ENCODE measurements around the gene FRMD6.
"Not testable (repeated sequence)": the region's sequence is repeated elsewhere in the genome, so short reads cannot be mapped to it uniquely, and the experiment has no call there.

DNA sequence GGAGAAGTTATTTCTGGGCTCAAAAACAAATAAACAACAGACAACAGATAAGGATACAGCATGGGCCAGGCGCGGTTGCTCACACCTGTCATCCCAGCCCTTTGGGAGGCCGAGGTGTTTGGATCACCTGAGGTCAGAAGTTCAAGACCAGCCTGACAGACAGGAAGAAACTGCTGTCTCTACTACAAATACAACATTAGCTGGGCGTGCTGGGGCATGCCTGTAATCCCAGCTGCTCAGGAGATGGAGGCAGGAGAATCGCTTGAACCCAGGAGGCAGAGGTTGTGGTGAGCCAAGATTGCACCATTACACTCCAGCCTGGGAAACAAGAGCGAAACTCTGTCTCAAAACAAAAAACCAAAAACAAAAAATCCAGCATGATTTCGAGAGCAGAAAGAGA is 117.6 kb downstream of the FRMD6 start:
- TF ChIP-seq, protein P1, sequence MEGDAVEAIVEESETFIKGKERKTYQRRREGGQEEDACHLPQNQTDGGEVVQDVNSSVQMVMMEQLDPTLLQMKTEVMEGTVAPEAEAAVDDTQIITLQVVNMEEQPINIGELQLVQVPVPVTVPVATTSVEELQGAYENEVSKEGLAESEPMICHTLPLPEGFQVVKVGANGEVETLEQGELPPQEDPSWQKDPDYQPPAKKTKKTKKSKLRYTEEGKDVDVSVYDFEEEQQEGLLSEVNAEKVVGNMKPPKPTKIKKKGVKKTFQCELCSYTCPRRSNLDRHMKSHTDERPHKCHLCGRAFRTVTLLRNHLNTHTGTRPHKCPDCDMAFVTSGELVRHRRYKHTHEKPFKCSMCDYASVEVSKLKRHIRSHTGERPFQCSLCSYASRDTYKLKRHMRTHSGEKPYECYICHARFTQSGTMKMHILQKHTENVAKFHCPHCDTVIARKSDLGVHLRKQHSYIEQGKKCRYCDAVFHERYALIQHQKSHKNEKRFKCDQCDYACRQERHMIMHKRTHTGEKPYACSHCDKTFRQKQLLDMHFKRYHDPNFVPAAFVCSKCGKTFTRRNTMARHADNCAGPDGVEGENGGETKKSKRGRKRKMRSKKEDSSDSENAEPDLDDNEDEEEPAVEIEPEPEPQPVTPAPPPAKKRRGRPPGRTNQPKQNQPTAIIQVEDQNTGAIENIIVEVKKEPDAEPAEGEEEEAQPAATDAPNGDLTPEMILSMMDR (conservative IDR thresholded peaks at IDR 0.05; ENCODE audit: low read length), result not testable (repeated sequence)
- not testable (repeated sequence) for TF ChIP-seq EZH2phosphoT487 (IDR thresholded peaks at IDR 0.05; ENCODE audit: borderline replicate concordance)

Data from Loucy (cell line).